HG02870 (cell line): ENCODE results near the gene SERP2.

ENCODE experiments used
- ATAC-seq: cut with Tn5 transposase; IDR thresholded peaks from one replicate; pipeline ENCODE4 v1.9.1; 2021; ENCODE audit warnings: mild to moderate bottlenecking, moderate library complexity; ENCODE audit not compliant: unreplicated experiment

The SERP2 gene

DNA sequence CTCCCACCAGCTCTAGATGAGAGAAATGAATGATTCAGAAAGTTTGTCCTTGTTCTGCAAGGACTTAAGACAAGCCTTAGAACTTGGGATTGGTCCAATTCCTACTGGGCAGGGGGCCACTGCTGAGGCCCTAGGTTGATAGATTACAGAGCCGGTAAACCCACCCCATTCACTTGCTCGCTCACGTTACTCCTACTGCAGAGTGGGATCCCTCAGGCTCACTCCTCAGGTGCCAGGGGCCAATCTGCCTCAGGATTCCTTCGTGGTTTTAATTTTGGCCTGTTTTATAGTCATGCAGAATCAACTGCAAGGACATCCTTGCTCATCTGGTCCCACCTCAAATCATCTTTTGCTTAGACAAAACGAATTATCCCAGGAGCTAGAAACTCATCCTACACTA is 59.0 kb downstream of the SERP2 start:
- ATAC-seq: no peak

DNA sequence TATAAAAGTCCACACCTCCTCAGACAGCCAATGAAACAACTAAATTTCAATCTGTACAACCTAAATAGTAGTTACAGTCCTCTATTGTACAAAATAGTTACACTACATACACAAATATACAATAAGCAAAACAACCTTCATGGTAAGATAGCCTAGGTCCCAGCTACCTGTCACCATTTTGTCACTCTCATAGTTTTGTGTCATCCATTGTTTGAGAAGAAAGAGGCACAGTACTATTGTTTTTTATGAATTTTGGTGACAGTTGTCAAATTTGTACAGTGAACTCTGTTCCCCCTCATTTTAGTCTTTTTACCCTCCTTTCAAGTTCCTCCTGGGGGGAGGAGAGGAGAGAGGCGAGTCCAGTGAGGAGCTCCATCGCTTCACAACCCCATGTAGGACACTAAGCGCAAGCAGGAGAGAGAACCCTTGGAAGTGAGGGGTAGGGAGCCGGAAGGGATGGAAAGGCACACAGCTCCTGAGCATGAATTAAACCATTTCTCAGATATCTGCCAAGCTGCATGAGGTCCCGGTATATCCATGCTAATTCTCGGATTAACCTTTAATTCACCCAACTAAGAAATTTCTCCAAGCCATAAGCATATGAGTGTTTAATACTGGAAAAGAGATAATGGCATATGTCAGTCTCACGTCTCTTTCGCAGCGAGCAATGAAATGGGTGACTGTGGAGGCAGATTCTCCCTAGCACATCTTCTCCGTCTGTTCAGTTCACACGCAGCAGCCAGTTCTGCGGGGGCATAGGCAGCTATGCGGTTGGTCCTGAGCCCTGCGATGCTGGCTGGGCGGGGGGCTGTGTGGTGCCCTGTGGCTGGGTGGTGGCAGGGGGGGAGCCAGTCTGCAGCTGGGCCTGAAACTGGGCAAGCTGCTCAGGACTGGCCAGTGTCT is 60.5 kb downstream of the SERP2 start:
- ATAC-seq: no peak

DNA sequence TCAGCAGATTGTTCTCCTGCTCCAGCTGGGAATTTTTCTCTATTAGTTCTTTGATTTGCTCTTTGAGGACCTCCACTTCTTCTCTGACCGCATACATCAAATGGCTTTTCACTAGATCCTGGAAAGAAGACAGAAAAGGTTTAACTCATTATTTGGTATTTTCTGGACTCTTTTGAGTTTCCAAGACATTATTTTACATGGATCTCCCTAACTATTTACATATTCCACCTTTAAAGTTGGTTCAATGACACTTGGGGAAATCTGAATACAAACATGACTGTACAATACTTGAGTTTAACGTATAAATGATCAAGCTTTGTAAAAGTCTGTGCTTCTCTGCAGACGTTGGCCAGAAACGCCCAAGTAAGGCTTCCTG is 61.1 kb downstream of the SERP2 start:
- no peak for ATAC-seq

DNA sequence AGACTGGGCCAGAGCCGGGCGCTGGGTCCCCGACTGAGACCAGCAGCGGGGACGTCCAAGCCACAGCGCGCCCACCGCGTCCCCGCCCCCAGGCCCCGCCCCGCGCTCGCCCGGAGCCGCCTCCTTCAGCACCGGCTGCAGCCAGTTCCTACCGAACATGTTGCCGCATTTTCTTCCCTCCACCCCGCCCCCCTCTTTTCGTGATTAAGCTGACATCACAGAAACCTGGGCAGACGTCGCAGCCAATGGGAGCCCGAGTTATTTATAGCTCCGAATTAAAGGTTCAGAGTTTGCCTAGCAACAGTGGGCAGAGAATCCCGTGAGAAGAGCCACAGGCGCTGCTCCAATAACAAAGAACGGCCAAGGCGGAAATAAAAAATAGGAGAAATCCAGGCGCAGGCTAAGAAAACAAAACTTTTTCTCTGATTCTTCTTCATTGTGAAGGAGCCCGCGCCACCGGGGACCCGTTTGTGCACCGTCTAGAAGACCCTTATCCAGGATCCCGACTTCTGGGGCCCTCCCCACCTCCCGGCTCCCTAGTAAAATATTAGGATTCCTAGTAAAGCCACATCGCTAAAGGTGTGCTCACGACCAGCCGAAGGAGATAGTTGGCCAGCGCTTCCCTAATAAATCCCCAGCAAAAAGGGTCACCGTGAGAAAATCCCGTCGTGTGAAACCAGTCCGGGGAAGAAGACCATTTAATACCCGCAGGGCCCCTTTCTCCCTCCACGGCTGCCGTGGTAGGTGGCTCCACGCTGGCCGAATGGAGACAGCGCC is 61.7 kb downstream of the SERP2 start:
- ATAC-seq: peak; percentile 71

DNA sequence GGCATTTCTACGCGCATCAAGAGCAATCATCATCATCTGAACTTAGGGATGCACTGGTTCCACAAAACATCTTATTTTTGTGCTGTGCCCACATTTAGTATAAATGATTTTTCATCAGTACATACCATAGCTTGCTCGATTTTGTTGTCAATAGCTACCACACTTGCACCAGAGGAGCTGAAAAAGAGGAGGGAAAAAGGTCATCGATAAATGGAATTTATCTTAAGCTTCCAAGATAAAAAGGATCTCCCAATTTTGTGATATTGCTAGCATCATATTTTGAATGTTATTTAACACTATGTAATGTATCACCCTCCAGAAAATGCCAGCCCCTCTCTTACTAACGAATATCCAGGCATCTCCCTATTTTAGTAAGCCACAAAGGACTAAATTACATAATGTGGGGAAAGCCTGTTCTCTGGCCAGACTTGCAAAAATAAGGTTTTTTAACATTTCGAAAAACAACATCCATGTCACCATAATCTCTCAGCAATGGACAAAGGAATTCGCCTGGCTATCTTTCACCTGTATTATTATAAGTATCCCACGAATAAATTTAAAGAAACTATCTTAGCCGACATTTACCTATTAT is 62.4 kb downstream of the SERP2 start:
- no peak for ATAC-seq

DNA sequence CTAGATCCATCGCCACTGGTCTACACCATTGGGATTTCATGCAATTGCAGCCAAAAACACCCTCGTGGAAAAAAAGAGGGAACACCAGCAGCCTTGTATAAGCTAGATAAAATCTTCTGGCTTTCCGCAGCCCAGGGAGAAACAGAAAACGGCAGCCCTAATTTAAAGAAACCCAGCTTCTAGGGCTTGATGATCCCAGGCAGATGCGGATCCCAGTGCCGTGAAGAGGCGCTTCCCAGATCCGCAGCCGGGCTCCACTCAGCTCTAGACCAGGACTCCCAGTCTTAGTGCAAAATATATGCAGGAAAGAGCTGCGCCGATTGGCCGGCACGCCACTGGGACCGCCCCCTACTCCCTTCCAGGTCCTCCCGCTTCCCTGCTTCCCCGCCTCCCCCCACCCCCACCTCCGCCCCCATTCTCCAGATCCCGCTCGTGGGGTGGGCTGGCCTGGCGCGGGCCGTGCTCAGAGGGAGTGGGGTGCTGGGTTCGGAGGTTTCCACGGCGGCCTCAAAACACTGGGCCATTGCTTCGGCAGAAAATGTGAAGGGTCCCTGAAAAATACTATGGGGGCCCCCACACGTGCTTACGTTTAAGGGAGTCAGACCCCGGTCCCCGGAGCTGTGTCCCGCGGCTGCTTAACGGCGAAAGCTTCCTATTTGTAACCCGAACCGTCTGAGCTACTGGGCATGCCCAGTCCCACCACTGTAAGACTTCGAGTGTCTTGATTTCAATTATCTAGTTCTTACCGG is 63.1 kb downstream of the SERP2 start:
- no peak for ATAC-seq

DNA sequence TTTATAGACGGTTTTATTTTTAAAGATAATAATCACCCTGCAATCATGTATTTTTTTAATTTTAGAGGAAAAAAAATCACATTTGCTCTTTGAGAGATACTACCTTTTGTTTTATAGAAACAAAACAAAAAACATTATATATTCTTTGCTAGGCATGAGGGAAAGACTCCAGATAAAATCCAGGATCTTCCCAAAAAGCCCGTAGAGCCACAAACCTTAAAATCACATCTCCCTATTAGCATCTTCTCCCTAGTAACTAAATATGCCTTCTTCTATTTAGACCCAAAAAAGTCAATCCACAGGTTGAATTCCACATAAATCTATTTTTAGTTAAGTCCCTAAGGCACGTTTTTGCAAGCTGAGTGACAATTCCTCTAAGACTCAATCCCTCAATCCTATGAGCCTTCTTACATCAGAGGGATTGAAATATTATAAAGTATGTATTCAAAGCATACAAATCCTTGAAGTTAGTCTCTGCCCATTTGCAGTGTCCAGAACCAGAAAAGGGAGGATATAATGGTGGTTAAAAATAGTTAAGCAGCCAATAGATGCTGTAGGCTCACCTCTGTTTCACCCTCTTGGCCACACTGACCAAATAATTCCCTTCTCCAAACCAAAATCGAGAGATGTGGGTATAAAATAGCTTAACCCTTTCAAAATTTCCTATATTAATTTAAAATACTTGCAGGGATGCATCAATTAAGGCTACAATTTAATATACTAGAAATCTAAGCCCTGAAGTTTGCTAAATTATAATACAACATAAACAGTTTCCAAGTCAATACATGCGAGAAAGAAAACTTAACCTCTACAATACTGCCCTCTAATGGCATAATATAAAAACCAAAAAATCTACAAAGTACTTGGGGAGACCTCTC is 64.0 kb downstream of the SERP2 start:
- ATAC-seq: no peak

DNA sequence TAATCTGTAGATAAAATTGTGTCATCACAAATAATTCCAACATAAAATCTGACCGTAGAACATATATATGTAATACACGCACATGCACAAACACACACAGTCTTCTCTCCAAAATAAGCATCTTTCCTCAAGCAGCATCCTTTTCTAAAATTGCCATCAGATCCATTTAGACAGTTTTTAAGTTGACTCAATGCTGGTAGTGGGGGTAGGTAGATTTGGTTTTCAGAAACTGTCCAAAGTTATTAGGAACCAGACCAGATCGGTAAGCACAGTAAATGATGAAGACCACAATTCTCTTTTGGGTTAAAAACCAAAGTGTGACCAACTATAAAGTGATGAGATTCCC is 64.6 kb downstream of the SERP2 start:
- no peak for ATAC-seq

DNA sequence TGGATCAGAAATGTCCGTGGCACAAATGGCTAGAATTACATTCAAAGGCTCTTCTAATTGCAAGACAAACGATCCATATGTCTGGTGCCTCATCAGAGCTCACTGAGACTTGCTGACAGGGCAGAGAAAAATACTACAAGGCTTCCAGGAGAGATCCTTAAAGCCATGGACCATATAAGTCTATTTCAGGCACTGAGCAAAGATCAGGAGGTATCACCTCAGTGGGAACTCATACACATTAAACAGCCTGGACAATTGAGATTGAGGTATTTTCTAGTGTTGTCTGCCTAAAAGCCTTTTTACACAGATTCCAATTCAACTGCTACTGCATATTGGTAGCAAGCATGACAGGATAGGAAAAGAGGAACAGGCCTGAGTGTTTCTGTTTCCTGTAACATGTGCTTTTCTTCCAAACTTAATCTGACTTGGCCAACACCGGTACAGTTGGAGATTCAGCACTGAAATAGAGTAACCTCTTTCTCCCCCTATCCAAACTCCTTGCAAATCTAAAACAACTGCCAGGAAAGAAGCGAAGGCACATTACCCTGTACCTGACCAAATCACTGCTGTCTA is 65.9 kb downstream of the SERP2 start:
- ATAC-seq: no peak

DNA sequence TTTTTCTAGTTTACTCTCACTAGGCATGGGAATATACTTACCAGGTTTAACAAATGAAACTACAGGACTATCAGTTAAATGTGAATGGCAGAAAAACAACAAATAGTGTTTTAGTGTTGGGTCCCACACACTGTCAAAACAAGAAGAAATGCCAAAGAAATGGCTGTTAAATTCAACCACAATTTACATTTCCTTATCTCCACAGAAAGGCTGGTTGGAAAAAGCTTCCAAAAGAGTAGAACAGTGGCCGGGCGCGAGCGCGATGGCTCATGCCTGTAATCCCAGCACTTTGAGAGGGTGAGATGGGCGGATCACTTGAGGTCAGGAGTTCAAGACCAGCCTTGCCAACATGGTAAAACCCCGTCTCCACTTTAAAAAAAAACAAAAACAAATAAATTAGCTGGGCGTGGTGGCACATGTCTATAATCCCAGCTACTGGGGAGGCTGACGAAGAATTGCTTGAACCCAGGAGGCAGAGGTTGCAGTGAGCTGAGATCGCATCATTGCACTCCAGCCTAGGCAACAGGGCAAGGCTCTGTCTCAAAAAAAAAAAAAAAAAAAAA is 66.5 kb downstream of the SERP2 start:
- no peak for ATAC-seq
